ENCODE results near the gene NPR2.

NPR2 gene

DNA sequence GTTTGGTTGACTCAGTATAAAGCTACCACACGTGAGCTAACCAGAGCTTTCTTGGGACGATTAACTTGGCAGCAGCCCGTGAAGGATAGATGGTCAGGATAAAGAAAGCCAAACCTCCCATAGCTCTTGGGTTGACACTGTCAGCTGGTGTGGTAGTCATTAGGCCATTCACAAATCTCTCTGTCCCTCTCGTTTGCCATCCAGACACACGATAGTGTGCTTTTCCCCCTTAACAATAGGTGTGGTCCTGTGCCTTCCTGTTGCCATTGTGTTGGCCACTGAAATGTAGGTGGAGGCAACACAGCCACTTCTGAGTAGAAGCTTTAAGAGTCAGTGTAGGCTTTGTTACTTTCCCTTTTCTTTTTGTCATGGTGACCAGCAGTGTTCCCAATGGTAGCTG, 67.1 kb downstream of the NPR2 start:
- DNase-seq (ENCODE audit: low read depth): no peak
